Measurements from ENCODE around the gene BAK1.

DNA sequence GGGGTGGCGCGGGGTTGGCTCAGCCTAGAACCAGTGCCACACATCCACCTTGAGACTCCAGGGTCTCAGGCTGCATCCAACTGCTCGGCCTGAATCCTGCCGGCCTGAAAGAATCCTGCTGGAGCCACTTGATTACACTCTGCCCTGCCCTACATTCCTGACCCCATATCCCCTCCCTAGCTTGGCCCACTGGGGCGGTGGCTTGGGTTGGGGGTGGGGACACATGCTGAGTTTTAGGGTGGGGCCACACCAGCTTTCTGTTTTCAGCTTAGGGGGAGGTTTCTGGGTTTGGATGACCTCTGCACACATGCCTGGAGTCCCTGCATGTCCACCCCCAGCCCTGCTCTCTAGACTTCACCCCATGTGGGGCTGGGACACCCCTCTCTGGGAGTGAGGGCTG is 47.8 kb upstream of the BAK1 start:
- TF ChIP-seq POLR2A (IDR thresholded peaks at IDR 0.05; ENCODE audit: low read length), result no peak
- TF ChIP-seq GATA1 (IDR thresholded peaks at IDR 0.05; ENCODE audit: low read depth, low read length), result no peak

Data from erythroblast (primary cell).